DOHH2 (cell line): ENCODE measurements around the gene INSC.

Source experiments
- EZH2phosphoT487 ChIP-seq: fragments of 200-600 bp; sonication (generic); IDR thresholded peaks from 2 replicates; pipeline ENCODE4 v1.6.1; 2017; ENCODE audit warnings: borderline replicate concordance, mild to moderate bottlenecking, antibody characterized with exemption, low read length, moderate library complexity, mixed read lengths
- TF ChIP-seq, protein P1 (sequence below): fragments of 200-600 bp; sonication (generic); IDR thresholded peaks from one replicate; pipeline ENCODE4 v1.5.1; 2014; ENCODE audit warnings: antibody characterized with exemption, mild to moderate bottlenecking, low read depth, low read length; ENCODE audit not compliant: poor library complexity, severe bottlenecking

DNA sequence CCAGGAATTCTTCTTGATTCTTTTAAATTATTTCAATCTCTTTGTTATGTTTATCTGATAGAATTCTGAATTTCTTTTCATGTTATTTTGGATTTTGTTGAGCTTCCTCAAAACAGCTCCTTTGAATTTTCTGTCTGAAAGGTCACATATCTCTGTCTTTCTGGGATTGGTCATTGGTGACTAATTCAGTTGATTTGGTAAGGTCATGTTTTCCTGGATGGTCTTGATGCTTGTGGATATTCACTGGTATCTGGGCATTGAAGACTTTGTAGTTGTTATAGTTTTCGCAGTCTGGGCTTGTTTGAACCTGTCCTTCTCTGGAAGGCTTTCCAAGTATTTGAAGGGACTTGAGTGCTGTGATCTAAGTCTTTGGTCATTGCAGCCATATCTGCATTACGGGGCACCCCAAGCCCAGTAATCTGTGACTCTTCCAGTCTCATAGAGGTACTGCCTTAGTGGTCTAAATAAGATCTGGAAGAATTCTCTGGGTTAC, 18.9 kb upstream of the INSC start:
- TF ChIP-seq, protein P1, sequence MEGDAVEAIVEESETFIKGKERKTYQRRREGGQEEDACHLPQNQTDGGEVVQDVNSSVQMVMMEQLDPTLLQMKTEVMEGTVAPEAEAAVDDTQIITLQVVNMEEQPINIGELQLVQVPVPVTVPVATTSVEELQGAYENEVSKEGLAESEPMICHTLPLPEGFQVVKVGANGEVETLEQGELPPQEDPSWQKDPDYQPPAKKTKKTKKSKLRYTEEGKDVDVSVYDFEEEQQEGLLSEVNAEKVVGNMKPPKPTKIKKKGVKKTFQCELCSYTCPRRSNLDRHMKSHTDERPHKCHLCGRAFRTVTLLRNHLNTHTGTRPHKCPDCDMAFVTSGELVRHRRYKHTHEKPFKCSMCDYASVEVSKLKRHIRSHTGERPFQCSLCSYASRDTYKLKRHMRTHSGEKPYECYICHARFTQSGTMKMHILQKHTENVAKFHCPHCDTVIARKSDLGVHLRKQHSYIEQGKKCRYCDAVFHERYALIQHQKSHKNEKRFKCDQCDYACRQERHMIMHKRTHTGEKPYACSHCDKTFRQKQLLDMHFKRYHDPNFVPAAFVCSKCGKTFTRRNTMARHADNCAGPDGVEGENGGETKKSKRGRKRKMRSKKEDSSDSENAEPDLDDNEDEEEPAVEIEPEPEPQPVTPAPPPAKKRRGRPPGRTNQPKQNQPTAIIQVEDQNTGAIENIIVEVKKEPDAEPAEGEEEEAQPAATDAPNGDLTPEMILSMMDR, result no peak
- no peak for TF ChIP-seq EZH2phosphoT487
